Heart right ventricle (tissue), 16 donors: ENCODE data around the gene SKI. TPM values are rescaled to one million over a fixed set of nuclear protein-coding genes. Genes with fewer than 3 reads are reported as not detected.

Experiments used
- ATAC-seq, 8 donors: fragments of 200-7000 bp; cut with Tn5 transposase; one replicate each; pipeline ENCODE4 v1.9.1; 2020; ENCODE audit warnings: mild to moderate bottlenecking in 8 of 8, moderate library complexity in 8 of 8, moderate number of reproducible peaks in 1 of 8
- DNase-seq, 2 donors: peaks; one replicate each; pipeline ENCODE4 v3.0.0-alpha.2; 2020
- H3K27ac ChIP-seq, 10 donors: fragments of 200-600 bp; sonication (generic) in 2 of 10; one replicate each; pipeline versions ENCODE4 v1.5.0 to v1.8.0; 2020 to 2022; ENCODE audit warnings: mild to moderate bottlenecking in 3 of 10
- H3K27me3 ChIP-seq, 7 donors: fragments of 200-600 bp; one replicate each; pipeline ENCODE4 v1.8.0; 2021 to 2022; ENCODE audit warnings: mild to moderate bottlenecking in 2 of 7
- H3K36me3 ChIP-seq, 9 donors: fragments of 200-600 bp; sonication (generic) in 1 of 9; one replicate each; pipeline versions ENCODE4 v1.5.0 to v1.8.0; 2020 to 2022; ENCODE audit warnings: mild to moderate bottlenecking in 2 of 9
- H3K4me1 ChIP-seq, 9 donors: fragments of 200-600 bp; sonication (generic) in 1 of 9; one replicate each; pipeline versions ENCODE4 v1.5.0 to v1.8.0; 2020 to 2022; ENCODE audit warnings: mild to moderate bottlenecking in 4 of 9
- H3K4me3 ChIP-seq, 10 donors: fragments of 200-600 bp; sonication (generic) in 2 of 10; one replicate each; pipeline versions ENCODE4 v1.5.0 to v1.8.0; 2020 to 2022; ENCODE audit warnings: mild to moderate bottlenecking in 7 of 10, moderate library complexity in 2 of 10
- H3K9me3 ChIP-seq, 11 donors: fragments of 200-600 bp in 10 of 11; sonication (generic) in 2 of 11; one replicate each; pipeline versions ENCODE4 v1.5.0 to v1.8.0; 2013 to 2022; ENCODE audit warnings: mild to moderate bottlenecking in 2 of 11, control low read depth in 1 of 11, moderate library complexity in 1 of 11
- CTCF ChIP-seq, 9 donors: fragments of 200-600 bp; sonication (generic) in 2 of 9; IDR thresholded peaks; one replicate each; pipeline versions ENCODE4 v1.5.0 to v1.8.0; 2021 to 2022; ENCODE audit warnings: antibody characterized with exemption in 9 of 9, mild to moderate bottlenecking in 5 of 9, moderate library complexity in 1 of 9
- WGBS, 2 donors: extraction: QIAGEN DNeasy Blood & Tissue Kit; methylation state at CpG; one replicate each; pipeline ENCODE4 v1.1.7; 2013; ENCODE audit warnings: inconsistent platforms in 1 of 2; 5-methylcytosine and 5-hydroxymethylcytosine counted together
- intact Hi-C, 10 donors: fragments of 100-400 bp; cut with DNase I; formaldehyde crosslinking; loops; one replicate each; pipeline versions ENCODE4 v1.11.1 to v1.14.2; 2022
- polyA plus RNA-seq, 2 donors: library from polyadenylated mRNA; stranded (reverse); fragments of 200-250 nt; gene quantifications; one replicate each; pipeline ENCODE4 v1.2.3, GENCODE V29; 2013
- total RNA-seq, 10 donors: library from RNA; stranded (reverse); fragmentation: NEBNext Ultra II Directional in 3 of 10; extraction: Animal tissue kit (Norgen Biotek cat#: 25700) in 3 of 10; gene quantifications; one replicate each; pipeline versions ENCODE4 v1.2.1 to v1.2.4, GENCODE V29; 2021 to 2023
- donor health status: Arrhythmogenic right ventricular cardiomyopathy.
- donor health status: ischemic (EF 13 %, LVEDD 7.1; RV severe dilation, severe dysfunction).
- donor health status: healthy with polysubstance abuse.
- donor health status: DM: no; HTN: yes; CAD: no.
- donor health status: DM: no; HTN: no; CAD: no.
- donor health status: ischemic (EF 25% LVEDD 6.9; RV normal size, moderate dysfunction).
- donor health status: ischemic (EF 25% LVEDD 5.7; RV mildly dilated, moderate dysfunction).
- donor health status: healthy.
- donor health status: DM: yes; HTN: yes; CAD: no.
- donor health status: Ischemic cardiomyopathy.
- donor health status: ischemic (EF 35%, LVEDD 5.7; RV mildly dilated, moderate dysfunction).
- donor health status: nonischemic (EF 11% LVEDD 7.7; RV severe dilation, severe dysfunction).
- donor health status: DM: yes; HTN: yes; CAD: no.
- donor health status: PGD.
- donor health status: ischemic (EF 29% LVEDD 5.4; RV normal size, mild dysfunction).
- donor health status: nonischemic (EF 23%, LVEDD 6.1; RV moderate dilation, normal function).

Gene SKI
- total and polyA plus RNA-seq, 12 donors = 13.8 to 50.9 (median 35.6) TPM

DNA sequence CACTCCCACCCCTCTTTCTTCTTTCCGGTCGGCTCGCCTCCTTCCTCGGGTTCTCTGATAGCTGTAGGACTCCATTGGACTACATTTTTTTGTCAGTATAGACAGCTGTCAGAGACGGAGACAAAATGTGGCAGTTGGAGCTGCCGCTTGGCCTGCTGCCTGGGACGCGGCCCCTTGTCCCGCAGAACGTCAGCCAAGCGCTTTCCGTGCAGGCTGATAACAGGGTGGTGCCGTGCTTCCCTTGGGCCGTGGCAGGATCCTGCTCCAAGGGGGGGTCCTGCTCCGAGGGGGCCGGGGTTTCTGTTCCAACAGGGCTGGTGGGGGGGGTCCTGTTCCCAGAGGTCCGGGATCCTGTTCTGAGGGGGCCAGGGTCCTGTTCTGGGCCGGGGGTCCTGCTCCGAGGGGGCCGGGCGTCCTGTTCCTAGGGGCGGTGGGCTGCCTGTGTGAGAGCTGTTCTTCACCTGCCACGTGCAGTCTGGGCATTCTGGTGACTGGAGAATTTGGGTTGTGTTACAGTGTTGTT is 4.9 kb downstream of the SKI start:
- Histone ChIP-seq H3K27me3 (no peaks in the 10 kb centered on the region), H3K4me1 (peaks cover 44 to 91% (median 89%) of the 10 kb centered on the region in 9 donors), H3K4me3 (peak overlapping the region in 9 of 10 donors; percentile 50 to 89 (median 83)), H3K27ac (peak overlapping the region in 9 of 10 donors; percentile 77 to 90 (median 87)), H3K36me3 (peaks cover 0 to 7% (median 0%) of the 10 kb centered on the region in 9 donors), H3K9me3 (no peaks in the 10 kb centered on the region)
- TF ChIP-seq CTCF (IDR thresholded peaks at IDR 0.05) = no peak
- WGBS, 2 donors = 46% methylated on average over 23 of the region's 23 CpGs
- DNase-seq (no peak), ATAC-seq (no peak)
- intact Hi-C loops = loop anchor here in 9 of 10 donors (5.0 to 10.0 kb wide), 9 partner anchors 34 to 84 kb away; no protein-coding TSS in a partner anchor

- Histone ChIP-seq H3K27ac (peak overlapping the region; percentile 31 to 90 (median 78)), H3K36me3 (peaks cover 0 to 7% (median 0%) of the 10 kb centered on the region in 9 donors), H3K27me3 (no peaks in the 10 kb centered on the region), H3K9me3 (no peaks in the 10 kb centered on the region), H3K4me3 (peak overlapping the region in 9 of 10 donors; percentile 10 to 89 (median 72)), H3K4me1 (peaks cover 49 to 96% (median 94%) of the 10 kb centered on the region in 9 donors)
- TF ChIP-seq CTCF (IDR thresholded peaks at IDR 0.05) = no peak
- intact Hi-C loops = loop anchor here in 9 of 10 donors (5.0 to 10.0 kb wide), 9 partner anchors 34 to 84 kb away; no protein-coding TSS in a partner anchor
- ATAC-seq (no peak), DNase-seq (no peak)
- WGBS, 2 donors = 72 to 79% methylated on average over 12 of the region's 12 CpGs
Observed at GRCh38 chr1:2233468-2233867, 5.3 kb downstream of the SKI start.

GRCh38 chr1:2233997-2234761 is 6.1 kb downstream of the SKI start:
- peaks cover 53 to 100% (median 100%) of the 10 kb centered on the region in 9 donors for H3K4me1 ChIP-seq
- H3K9me3 ChIP-seq = no peaks in the 10 kb centered on the region
- TF ChIP-seq CTCF (IDR thresholded peaks at IDR 0.05) = no peak
- H3K4me3 ChIP-seq = peak overlapping the region in 9 of 10 donors; percentile 10 to 89 (median 72)
- peaks cover 0 to 7% (median 0%) of the 10 kb centered on the region in 9 donors for H3K36me3 ChIP-seq
- H3K27me3 ChIP-seq = no peaks in the 10 kb centered on the region
- intact Hi-C loops = loop anchor here in 9 of 10 donors (5.0 to 10.0 kb wide), 9 partner anchors 33 to 83 kb away; no protein-coding TSS in a partner anchor
- WGBS, 2 donors = 28 to 47% methylated on average over 27 of the region's 27 CpGs
- peak overlapping the region; percentile 31 to 90 (median 78) for H3K27ac ChIP-seq
- DNase-seq = peak in 1 of 2 donors; percentile 87
- ATAC-seq = peak; percentile 15 to 80 (median 52)

GRCh38 chr1:2234762-2235113 is 6.6 kb downstream of the SKI start:
- DNase-seq (no peak), ATAC-seq (peak in 1 of 8 donors; percentile 5)
- peak overlapping the region in 8 of 10 donors; percentile 25 to 89 (median 78) for H3K4me3 ChIP-seq
- peaks cover 0 to 7% (median 0%) of the 10 kb centered on the region in 9 donors for H3K36me3 ChIP-seq
- intact Hi-C loops = loop anchor here in 9 of 10 donors (5.0 to 10.0 kb wide), 9 partner anchors 33 to 83 kb away; no protein-coding TSS in a partner anchor
- H3K9me3 ChIP-seq = no peaks in the 10 kb centered on the region
- H3K4me1 ChIP-seq = peaks cover 58 to 100% (median 100%) of the 10 kb centered on the region in 9 donors
- H3K27ac ChIP-seq = peak overlapping the region; percentile 31 to 90 (median 78)
- 41 to 65% methylated on average over 4 of the region's 4 CpGs for WGBS, 2 donors
- H3K27me3 ChIP-seq = no peaks in the 10 kb centered on the region
- TF ChIP-seq CTCF (IDR thresholded peaks at IDR 0.05) = no peak
